HEK293T (cell line): ENCODE data around the gene CHRNA10.

ENCODE experiments used
- ARNT ChIP-seq: fragments of 450-650 bp; IDR thresholded peaks from 2 replicates; pipeline ENCODE4 v1.6.1; 2017; ENCODE audit warnings: mild to moderate bottlenecking
- BHLHE40 ChIP-seq: fragments of 450-650 bp; IDR thresholded peaks from 2 replicates; pipeline ENCODE4 v1.6.1; 2016; ENCODE audit warnings: mild to moderate bottlenecking, moderate library complexity, borderline replicate concordance
- ELF4 ChIP-seq: fragments of 450-650 bp; IDR thresholded peaks from 2 replicates; pipeline ENCODE4 v1.6.1; 2017; ENCODE audit warnings: antibody characterized with exemption
- FOXA1 ChIP-seq: fragments of 450-650 bp; IDR thresholded peaks from 2 replicates; pipeline ENCODE4 v1.6.1; 2016; ENCODE audit warnings: mild to moderate bottlenecking
- FOXK2 ChIP-seq: fragments of 450-650 bp; IDR thresholded peaks from 2 replicates; pipeline ENCODE4 v1.6.1; 2016; ENCODE audit warnings: mild to moderate bottlenecking
- FOXM1 ChIP-seq: fragments of 450-650 bp; IDR thresholded peaks from 2 replicates; pipeline ENCODE4 v1.6.1; 2017; ENCODE audit warnings: mild to moderate bottlenecking, borderline replicate concordance
- L3MBTL2 ChIP-seq: fragments of 450-650 bp; conservative IDR thresholded peaks from 2 replicates; pipeline ENCODE4 v1.6.1; 2016; ENCODE audit warnings: mild to moderate bottlenecking
- NFRKB ChIP-seq: fragments of 450-650 bp; IDR thresholded peaks from 2 replicates; pipeline ENCODE4 v1.6.1; 2016; ENCODE audit warnings: mild to moderate bottlenecking, moderate library complexity
- SP1 ChIP-seq: fragments of 450-650 bp; IDR thresholded peaks from 2 replicates; pipeline ENCODE4 v1.6.1; 2017
- SUZ12 ChIP-seq: fragments of 450-650 bp; IDR thresholded peaks from 2 replicates; pipeline ENCODE4 v1.6.1; 2016; ENCODE audit warnings: mild to moderate bottlenecking
- TARDBP ChIP-seq: fragments of 450-650 bp; IDR thresholded peaks from 2 replicates; pipeline ENCODE4 v1.6.1; 2016

DNA sequence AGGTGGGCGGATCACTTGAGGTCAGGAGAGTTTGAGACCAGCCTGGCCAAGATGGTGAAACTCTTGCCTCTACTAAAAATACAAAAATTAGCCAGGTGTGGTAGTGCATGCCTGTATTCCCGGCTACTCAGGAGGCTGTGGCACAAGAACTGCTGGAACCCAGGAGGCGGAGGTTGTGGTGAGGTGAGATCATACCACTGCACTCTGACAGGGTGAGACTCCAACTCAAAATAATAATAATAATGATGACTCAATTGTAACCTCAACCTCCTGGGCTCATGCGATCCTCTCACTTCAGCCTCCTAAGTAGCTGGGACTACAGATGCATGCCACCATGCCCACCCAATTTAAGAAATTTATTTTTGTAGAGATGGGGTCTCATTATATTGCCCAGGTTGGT lies 15.6 kb upstream of the CHRNA10 start:
- no peak for TF ChIP-seq BHLHE40
- TF ChIP-seq NFRKB = no peak
- no peak for TF ChIP-seq L3MBTL2
- no peak for TF ChIP-seq FOXM1
- TF ChIP-seq TARDBP = no peak
- TF ChIP-seq ELF4 = no peak
- no peak for TF ChIP-seq FOXA1
- TF ChIP-seq SUZ12 = no peak
- no peak for TF ChIP-seq FOXK2
- TF ChIP-seq SP1 = no peak
- no peak for TF ChIP-seq ARNT
